Liver (tissue), 9 donors: ENCODE results near the gene TP73. TPM values are rescaled to one million over a fixed set of nuclear protein-coding genes. Genes with fewer than 3 reads are reported as not detected.

Experiments used
- DNase-seq: peaks from one replicate; pipeline ENCODE4 v3.0.0-alpha.2; 2017; ENCODE audit warnings: low spot score
- H3K27ac ChIP-seq, 2 donors: one replicate each; pipeline ENCODE4 v1.7.0; 2013; ENCODE audit warnings: inconsistent platforms in 2 of 2, low read length in 2 of 2, control low read depth in 1 of 2, low read depth in 1 of 2, mild to moderate bottlenecking in 1 of 2
- H3K27me3 ChIP-seq, 4 donors: one replicate each; pipeline versions ENCODE4 v1.6.1 to v1.7.0; 2013; ENCODE audit warnings: low read length in 3 of 4, inconsistent platforms in 1 of 4, mild to moderate bottlenecking in 1 of 4, moderate library complexity in 1 of 4; ENCODE audit not compliant: control insufficient read depth in 4 of 4, insufficient read depth in 4 of 4
- H3K36me3 ChIP-seq, 4 donors: one replicate each; pipeline versions ENCODE4 v1.6.1 to v1.7.0; 2013; ENCODE audit warnings: low read length in 3 of 4, mild to moderate bottlenecking in 3 of 4, low read depth in 1 of 4, moderate library complexity in 1 of 4; ENCODE audit not compliant: control insufficient read depth in 4 of 4, insufficient read depth in 3 of 4
- H3K4me1 ChIP-seq, 4 donors: one replicate each; pipeline versions ENCODE4 v1.6.1 to v1.7.0; 2013; ENCODE audit warnings: low read length in 3 of 4, mild to moderate bottlenecking in 3 of 4, moderate library complexity in 1 of 4; ENCODE audit not compliant: control insufficient read depth in 4 of 4, insufficient read depth in 4 of 4
- H3K4me3 ChIP-seq, 3 donors: one replicate each; pipeline versions ENCODE4 v1.6.1 to v1.7.0; 2013; ENCODE audit warnings: low read length in 3 of 3, control low read depth in 1 of 3, low read depth in 1 of 3, mild to moderate bottlenecking in 1 of 3
- H3K9ac ChIP-seq, 2 donors: one replicate each; pipeline ENCODE4 v1.7.0; 2013; ENCODE audit warnings: low read length in 2 of 2, mild to moderate bottlenecking in 2 of 2, moderate library complexity in 2 of 2, control low read depth in 1 of 2, low read depth in 1 of 2
- H3K9me3 ChIP-seq, 4 donors: one replicate each; pipeline versions ENCODE4 v1.6.1 to v1.7.0; 2013; ENCODE audit warnings: low read length in 3 of 4; ENCODE audit not compliant: control insufficient read depth in 4 of 4
- EGR1 ChIP-seq, 2 donors: IDR thresholded peaks; 2 replicates each; pipeline ENCODE4 v1.6.1; 2016 to 2018; ENCODE audit warnings: antibody characterized with exemption in 2 of 2, low read depth in 2 of 2
- FOXA1 ChIP-seq: IDR thresholded peaks from 2 replicates; pipeline ENCODE4 v1.6.1; 2016; ENCODE audit warnings: antibody characterized with exemption
- FOXA2 ChIP-seq: IDR thresholded peaks from 2 replicates; pipeline ENCODE4 v1.6.1; 2016; ENCODE audit warnings: antibody characterized with exemption
- GABPA ChIP-seq, 2 donors: IDR thresholded peaks in 1 of 2; conservative IDR thresholded peaks in 1 of 2; 2 replicates each; pipeline ENCODE4 v1.6.1; 2016; ENCODE audit warnings: antibody characterized with exemption in 2 of 2, mild to moderate bottlenecking in 1 of 2, moderate library complexity in 1 of 2
- HNF4G ChIP-seq: IDR thresholded peaks from 2 replicates; pipeline ENCODE4 v1.6.1; 2016; ENCODE audit warnings: antibody characterized with exemption
- JUND ChIP-seq, 2 donors: IDR thresholded peaks; 2 replicates each; pipeline ENCODE4 v1.6.1; 2016; ENCODE audit warnings: antibody characterized with exemption in 2 of 2
- NR2F2 ChIP-seq: IDR thresholded peaks from 2 replicates; pipeline ENCODE4 v1.6.1; 2016; ENCODE audit warnings: antibody characterized with exemption
- RAD21 ChIP-seq, 2 donors: IDR thresholded peaks; 2 replicates each; pipeline ENCODE4 v1.6.1; 2016; ENCODE audit warnings: antibody characterized with exemption in 2 of 2, mild to moderate bottlenecking in 2 of 2
- RXRA ChIP-seq, 2 donors: IDR thresholded peaks; 2 replicates each; pipeline ENCODE4 v1.6.1; 2017 to 2018; ENCODE audit warnings: antibody characterized with exemption in 2 of 2, mild to moderate bottlenecking in 1 of 2
- SP1 ChIP-seq: IDR thresholded peaks from 2 replicates; pipeline ENCODE4 v1.6.1; 2018; ENCODE audit warnings: antibody characterized with exemption, mild to moderate bottlenecking
- TAF1 ChIP-seq: conservative IDR thresholded peaks from 2 replicates; pipeline ENCODE4 v1.6.1; 2016; ENCODE audit warnings: antibody characterized with exemption, mild to moderate bottlenecking
- YY1 ChIP-seq: IDR thresholded peaks from 2 replicates; pipeline ENCODE4 v1.6.1; 2016; ENCODE audit warnings: antibody characterized with exemption, mild to moderate bottlenecking
- whole genome bisulfite sequencing: extraction: QIAGEN DNeasy Blood & Tissue Kit; methylation state at CpG from one replicate; pipeline ENCODE4 v1.1.7; 2013; 5-methylcytosine and 5-hydroxymethylcytosine counted together
- polyA plus RNA-seq, 2 donors: library from polyadenylated mRNA; stranded (reverse) in 1 of 2; unstranded in 1 of 2; fragments of 200-250 nt in 1 of 2; fragments of >200 nt in 1 of 2; fragmentation: Nextera tagmentation in 1 of 2; extraction: Ambion mirVana in 1 of 2; gene quantifications; one replicate each; pipeline versions ENCODE4 v1.2.1 to v1.2.3, GENCODE V29; 2013 to 2015
- total RNA-seq, 2 donors: library from RNA; depleted of rRNA; stranded (reverse); fragments of >200 nt; gene quantifications; one replicate each; pipeline ENCODE4 v1.2.3, GENCODE V29; 2014
- TF ChIP-seq, protein P1 (sequence below): IDR thresholded peaks from 2 replicates; pipeline ENCODE4 v1.6.1; 2016; ENCODE audit warnings: antibody characterized with exemption
- TF ChIP-seq, protein P2 (sequence below): IDR thresholded peaks from 2 replicates; pipeline ENCODE4 v1.6.1; 2016; ENCODE audit warnings: antibody characterized with exemption, mild to moderate bottlenecking
- TF ChIP-seq, protein P3 (sequence below): IDR thresholded peaks from 2 replicates; pipeline ENCODE4 v1.6.1; 2016; ENCODE audit warnings: antibody characterized with exemption
- TF ChIP-seq, protein P4 (sequence below): IDR thresholded peaks from 2 replicates; pipeline ENCODE4 v1.6.1; 2016; ENCODE audit warnings: antibody characterized with exemption
- donor health status: healthy.
- donor health status: healthy.
- donor health status: healthy.
- donor health status: healthy.
- donor health status: healthy.

TP73 gene
- total and polyA plus RNA-seq, 4 donors = 0.08 to 0.29 (median 0.18) TPM

DNA sequence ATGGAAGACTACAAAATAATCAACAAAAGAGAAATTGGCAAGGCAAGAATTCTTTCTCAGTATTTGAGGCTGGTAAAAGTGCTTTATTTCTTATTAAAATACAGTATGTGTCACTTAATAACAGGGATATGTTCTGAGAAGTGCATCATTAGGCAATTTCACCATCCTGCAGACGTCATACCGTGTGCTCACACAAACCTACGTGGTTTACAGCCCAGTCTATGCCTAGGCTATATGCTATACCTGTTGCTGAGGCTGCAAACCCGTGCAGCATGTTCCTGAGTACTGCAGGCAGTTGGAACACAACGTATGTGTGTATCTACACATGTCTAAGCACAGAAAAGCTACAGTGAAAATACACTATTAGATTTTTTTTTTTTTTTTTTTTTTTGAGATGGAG is 97.2 kb downstream of the TP73 start:
- no peak for TF ChIP-seq RAD21 (IDR thresholded peaks at IDR 0.05)
- TF ChIP-seq, protein P1, sequence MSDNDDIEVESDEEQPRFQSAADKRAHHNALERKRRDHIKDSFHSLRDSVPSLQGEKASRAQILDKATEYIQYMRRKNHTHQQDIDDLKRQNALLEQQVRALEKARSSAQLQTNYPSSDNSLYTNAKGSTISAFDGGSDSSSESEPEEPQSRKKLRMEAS = no peak
- TF ChIP-seq TAF1 = no peak
- TF ChIP-seq GABPA (IDR thresholded peaks at IDR 0.05 in 1 of 2, conservative IDR thresholded peaks at IDR 0.05 in 1 of 2) = no peak
- TF ChIP-seq YY1 = no peak
- TF ChIP-seq, protein P2, sequence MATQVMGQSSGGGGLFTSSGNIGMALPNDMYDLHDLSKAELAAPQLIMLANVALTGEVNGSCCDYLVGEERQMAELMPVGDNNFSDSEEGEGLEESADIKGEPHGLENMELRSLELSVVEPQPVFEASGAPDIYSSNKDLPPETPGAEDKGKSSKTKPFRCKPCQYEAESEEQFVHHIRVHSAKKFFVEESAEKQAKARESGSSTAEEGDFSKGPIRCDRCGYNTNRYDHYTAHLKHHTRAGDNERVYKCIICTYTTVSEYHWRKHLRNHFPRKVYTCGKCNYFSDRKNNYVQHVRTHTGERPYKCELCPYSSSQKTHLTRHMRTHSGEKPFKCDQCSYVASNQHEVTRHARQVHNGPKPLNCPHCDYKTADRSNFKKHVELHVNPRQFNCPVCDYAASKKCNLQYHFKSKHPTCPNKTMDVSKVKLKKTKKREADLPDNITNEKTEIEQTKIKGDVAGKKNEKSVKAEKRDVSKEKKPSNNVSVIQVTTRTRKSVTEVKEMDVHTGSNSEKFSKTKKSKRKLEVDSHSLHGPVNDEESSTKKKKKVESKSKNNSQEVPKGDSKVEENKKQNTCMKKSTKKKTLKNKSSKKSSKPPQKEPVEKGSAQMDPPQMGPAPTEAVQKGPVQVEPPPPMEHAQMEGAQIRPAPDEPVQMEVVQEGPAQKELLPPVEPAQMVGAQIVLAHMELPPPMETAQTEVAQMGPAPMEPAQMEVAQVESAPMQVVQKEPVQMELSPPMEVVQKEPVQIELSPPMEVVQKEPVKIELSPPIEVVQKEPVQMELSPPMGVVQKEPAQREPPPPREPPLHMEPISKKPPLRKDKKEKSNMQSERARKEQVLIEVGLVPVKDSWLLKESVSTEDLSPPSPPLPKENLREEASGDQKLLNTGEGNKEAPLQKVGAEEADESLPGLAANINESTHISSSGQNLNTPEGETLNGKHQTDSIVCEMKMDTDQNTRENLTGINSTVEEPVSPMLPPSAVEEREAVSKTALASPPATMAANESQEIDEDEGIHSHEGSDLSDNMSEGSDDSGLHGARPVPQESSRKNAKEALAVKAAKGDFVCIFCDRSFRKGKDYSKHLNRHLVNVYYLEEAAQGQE = no peak
- TF ChIP-seq HNF4G = no peak
- TF ChIP-seq, protein P3, sequence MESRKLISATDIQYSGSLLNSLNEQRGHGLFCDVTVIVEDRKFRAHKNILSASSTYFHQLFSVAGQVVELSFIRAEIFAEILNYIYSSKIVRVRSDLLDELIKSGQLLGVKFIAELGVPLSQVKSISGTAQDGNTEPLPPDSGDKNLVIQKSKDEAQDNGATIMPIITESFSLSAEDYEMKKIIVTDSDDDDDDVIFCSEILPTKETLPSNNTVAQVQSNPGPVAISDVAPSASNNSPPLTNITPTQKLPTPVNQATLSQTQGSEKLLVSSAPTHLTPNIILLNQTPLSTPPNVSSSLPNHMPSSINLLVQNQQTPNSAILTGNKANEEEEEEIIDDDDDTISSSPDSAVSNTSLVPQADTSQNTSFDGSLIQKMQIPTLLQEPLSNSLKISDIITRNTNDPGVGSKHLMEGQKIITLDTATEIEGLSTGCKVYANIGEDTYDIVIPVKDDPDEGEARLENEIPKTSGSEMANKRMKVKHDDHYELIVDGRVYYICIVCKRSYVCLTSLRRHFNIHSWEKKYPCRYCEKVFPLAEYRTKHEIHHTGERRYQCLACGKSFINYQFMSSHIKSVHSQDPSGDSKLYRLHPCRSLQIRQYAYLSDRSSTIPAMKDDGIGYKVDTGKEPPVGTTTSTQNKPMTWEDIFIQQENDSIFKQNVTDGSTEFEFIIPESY = no peak
- no peak for TF ChIP-seq FOXA2
- no peak for TF ChIP-seq NR2F2
- Histone ChIP-seq H3K27me3 (no peaks in the 10 kb centered on the region), H3K27ac (no peak overlapping the region), H3K4me3 (no peak overlapping the region), H3K9ac (no peak overlapping the region), H3K36me3 (no peaks in the 10 kb centered on the region), H3K9me3 (no peaks in the 10 kb centered on the region), H3K4me1 (peaks cover 4 to 28% (median 14%) of the 10 kb centered on the region in 4 donors)
- no peak for DNase-seq
- 69% methylated on average over 5 of the region's 5 CpGs for WGBS

DNA sequence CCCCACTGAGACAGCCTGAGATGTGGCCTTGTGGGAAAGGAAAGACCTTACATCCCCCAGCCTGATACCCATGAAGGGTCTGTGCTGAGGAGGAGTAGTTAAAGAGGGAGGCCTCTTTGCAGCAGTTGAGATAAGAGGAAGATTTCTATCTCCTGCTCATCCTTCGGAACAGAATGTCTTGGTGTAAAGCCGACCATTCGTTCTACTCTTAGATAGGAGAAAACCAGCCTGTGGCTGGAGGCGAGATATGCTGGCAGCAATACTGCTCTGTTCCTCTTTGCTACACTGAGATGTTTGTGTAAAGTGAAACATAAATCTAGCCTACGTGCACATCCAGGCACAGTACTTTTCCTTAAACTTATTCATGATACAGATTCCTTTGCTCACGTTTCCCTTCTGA is 98.4 kb downstream of the TP73 start:
- no peak for DNase-seq
- H3K9ac ChIP-seq = no peak overlapping the region
- TF ChIP-seq, protein P3 = no peak
- TF ChIP-seq HNF4G = no peak
- no peak for TF ChIP-seq SP1
- TF ChIP-seq EGR1 (IDR thresholded peaks at IDR 0.05; ENCODE audit: low read depth in 2 of 2) = no peak
- no peak for TF ChIP-seq FOXA1
- no peak for TF ChIP-seq RAD21 (IDR thresholded peaks at IDR 0.05)
- TF ChIP-seq FOXA2 = no peak
- TF ChIP-seq, protein P1 = no peak
- no peak for TF ChIP-seq TAF1
- no peak for TF ChIP-seq NR2F2
- no peak for TF ChIP-seq JUND (IDR thresholded peaks at IDR 0.05)
- TF ChIP-seq RXRA (IDR thresholded peaks at IDR 0.05) = no peak
- TF ChIP-seq YY1 = no peak
- TF ChIP-seq, protein P4, sequence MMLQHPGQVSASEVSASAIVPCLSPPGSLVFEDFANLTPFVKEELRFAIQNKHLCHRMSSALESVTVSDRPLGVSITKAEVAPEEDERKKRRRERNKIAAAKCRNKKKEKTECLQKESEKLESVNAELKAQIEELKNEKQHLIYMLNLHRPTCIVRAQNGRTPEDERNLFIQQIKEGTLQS = no peak
- no peak overlapping the region for H3K27ac ChIP-seq
- peaks cover 0 to 3% (median 0%) of the 10 kb centered on the region in 4 donors for H3K27me3 ChIP-seq
- no peaks in the 10 kb centered on the region for H3K36me3 ChIP-seq
- peaks cover 4 to 15% (median 10%) of the 10 kb centered on the region in 4 donors for H3K4me1 ChIP-seq
- 63% methylated on average over 6 of the region's 6 CpGs for whole genome bisulfite sequencing
- no peaks in the 10 kb centered on the region for H3K9me3 ChIP-seq
- H3K4me3 ChIP-seq = no peak overlapping the region
